GM19035 (cell line): ENCODE measurements around the gene GGCX.
"Not testable (repeated sequence)": the region's sequence is repeated elsewhere in the genome, so short reads cannot be mapped to it uniquely, and the experiment has no call there.

Experiments used
- ATAC-seq: cut with Tn5 transposase; IDR thresholded peaks from one replicate; pipeline ENCODE4 v1.9.1; 2021; ENCODE audit not compliant: unreplicated experiment

The GGCX gene

GRCh38 chr2:85577063-85577385 is 15.7 kb upstream of the GGCX start:
- ATAC-seq = no peak

DNA sequence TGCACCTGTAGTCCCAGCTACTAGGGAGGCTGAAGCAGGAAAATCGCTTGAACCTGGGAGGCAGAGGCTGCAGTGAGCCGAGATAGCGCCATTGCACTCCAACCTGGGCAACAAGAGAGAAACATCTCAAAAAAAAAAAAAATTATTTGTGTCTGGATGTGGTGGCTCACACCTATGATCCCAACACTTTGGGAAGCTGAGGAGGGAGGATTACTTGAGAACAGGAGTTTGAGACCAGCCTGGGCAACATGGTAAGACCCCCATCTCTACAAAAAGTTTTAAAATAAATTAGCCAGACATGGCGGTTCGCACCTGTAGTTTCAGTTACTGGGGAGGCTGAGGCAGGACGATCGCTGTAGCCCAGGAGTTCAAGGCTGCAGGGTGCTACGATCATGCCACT is 14.4 kb upstream of the GGCX start:
- no peak for ATAC-seq

DNA sequence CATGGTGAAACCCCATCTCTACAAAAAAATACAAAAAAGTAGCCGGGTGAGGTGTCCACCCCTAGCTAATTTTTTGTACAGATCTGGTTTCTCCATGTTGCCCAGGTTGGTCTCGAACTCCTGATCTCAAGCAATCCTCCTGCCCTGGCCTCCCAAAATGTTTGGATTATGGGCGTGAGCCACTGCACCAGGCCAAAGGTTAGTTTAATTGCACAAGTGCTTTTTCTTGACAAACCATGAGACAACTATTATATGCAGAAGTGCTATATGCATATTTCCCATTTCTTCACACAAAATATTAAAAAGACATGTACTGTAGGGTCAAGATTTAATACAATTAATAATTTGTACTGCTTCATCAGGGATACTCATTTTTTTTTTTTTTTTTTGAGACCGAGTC is 5.0 kb upstream of the GGCX start:
- ATAC-seq = no peak

DNA sequence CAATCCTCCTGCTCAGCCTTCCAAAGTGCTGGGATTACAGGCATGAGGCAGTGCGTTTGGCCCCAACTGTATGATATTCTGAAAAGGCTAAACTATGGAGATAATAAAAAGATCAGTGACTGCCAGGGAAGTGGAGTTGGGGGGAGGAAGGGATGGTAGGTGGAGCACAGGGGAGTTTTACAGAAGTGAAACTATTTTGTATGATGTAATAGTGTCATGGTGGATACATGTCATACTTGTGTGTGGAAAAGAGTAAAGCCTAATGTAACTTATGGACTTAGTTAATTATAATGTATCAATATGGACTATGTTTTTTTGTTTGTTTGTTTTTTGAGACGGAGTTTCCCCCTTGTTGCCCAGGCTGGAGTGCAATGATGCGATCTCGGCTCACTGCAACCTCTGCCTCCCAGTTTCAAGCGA is 2.9 kb upstream of the GGCX start:
- ATAC-seq = no peak

DNA sequence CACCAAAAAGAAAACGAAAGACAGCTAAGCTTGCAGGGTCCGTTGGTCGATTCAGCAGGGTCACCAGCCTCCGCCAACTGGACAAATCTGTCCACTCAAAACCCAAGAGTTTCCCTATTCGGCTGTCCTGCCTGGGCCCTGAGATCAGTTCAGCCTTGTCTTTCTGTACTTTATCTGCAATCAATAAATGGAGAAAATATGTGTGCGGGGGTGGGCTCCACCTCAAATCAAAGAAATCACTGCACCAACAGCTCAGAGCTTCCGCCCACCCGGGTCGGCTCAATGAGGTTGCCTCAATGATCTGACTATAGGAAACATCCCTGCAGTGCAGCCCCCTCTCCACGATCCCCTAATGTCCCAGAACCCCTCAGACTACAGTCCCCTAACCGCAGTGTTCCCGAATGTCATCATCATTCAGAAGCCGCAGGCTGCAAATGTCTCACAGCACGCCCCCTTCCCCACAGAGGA is 447 bp downstream of the GGCX start:
- ATAC-seq = peak; percentile 25

- not testable (repeated sequence) for ATAC-seq
These were observed 928 bp downstream of the GGCX start for GRCh38 chr2:85560403-85560726.

DNA sequence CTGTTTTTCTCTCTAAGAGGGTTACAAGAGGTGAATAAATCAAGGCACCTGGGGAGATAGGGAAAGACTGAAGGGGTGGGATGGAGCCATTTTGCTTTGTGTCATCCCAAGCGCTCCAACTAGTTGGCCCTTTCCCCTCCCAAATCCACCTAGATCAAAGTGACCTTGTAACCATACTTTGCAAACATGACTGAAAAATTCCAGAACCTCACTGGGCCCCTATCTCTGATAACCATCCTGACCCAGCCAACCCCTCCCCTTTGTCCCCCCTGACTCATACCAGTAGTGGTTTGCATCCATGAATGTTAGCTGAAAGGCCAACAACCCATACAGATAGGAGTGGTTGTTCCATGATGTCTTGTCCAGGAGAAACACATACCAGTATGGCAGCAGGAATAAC is 3.1 kb downstream of the GGCX start:
- ATAC-seq = no peak

DNA sequence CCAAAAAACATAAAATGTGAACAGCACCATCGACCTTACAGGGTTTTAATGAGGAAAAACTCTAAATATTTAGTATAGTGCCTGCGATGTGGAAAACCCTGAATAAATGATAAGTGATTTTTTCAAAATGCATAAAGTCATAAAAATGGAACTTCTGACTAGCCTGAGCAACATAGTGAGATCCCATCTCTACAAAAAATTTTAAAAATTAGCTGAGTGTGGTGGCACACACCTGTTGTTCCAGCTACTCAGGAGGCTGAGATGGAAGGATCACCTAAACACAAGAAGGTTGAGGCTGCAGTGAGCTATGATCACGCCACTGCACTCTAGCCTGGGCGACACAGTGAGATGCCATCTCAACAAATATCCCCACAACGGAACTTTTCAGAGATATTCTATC is 4.2 kb downstream of the GGCX start:
- no peak for ATAC-seq

- no peak for ATAC-seq
These were observed 6.2 kb downstream of the GGCX start for GRCh38 chr2:85554980-85555612.

DNA sequence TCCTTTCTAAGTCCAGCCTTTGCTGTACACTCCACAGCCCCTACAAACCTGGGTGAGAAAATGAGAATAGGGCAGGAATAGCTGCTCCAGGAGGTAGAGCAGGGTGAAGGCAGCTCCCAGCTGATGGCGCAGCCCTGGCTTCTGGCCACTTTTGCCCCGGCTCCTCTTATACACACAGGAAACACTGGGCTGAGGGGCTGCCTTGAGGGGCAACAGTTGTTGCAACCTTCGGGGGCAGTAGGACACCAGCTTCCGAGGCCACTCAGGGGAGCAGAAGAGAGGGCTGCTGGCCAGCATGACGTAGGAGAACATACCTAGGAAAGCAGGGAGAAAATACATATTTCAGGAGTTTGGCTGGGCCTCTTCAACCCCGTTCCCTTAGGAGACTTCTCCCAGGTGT is 8.1 kb downstream of the GGCX start:
- no peak for ATAC-seq

GRCh38 chr2:85551698-85552678 is 9.3 kb downstream of the GGCX start:
- peak; percentile 78 for ATAC-seq

DNA sequence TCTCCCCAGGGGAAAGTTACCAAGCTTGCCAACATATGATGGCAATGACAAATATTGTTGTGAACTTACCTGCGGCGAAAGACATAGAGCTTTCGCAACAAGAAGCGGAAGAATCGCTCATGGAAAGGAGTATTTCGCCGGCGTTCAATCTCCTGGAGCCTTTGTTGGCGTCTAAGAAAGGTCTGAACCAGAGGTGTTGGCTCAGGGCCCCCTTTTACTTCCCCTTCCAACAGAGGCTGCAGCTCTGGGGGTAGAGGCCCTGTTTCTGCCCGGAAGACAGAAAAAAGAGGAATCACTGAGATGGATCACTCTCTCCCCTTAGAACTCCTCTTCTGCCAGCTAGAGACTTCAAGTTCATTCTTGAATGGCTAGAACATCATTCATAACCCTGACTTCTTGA is 10.8 kb downstream of the GGCX start:
- ATAC-seq = no peak

DNA sequence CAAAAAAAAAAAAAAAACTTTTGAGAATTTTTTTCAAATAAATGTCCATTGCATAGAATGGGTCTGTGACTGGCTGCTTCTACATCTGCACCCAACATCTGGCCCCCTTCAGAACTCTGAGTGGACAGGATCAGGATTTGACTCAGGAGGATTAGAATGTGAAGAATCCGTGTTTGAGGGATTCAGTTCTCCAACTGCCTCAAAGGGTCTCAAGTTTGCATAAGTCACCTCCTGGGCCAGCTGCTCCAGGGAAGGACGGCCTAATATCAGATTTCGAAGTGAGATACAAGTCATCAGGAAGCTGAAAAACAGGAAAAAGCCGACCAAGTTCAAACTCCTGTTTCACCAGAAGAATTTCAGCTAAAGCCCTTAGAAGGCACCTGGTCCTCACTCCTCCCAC is 11.5 kb downstream of the GGCX start:
- ATAC-seq = no peak

- ATAC-seq = no peak
These were observed 12.2 kb downstream of the GGCX start for GRCh38 chr2:85549095-85549494.

GRCh38 chr2:85548608-85548900 is 12.7 kb downstream of the GGCX start:
- no peak for ATAC-seq

- ATAC-seq = no peak
These were observed 13.3 kb downstream of the GGCX start for GRCh38 chr2:85547859-85548607.

DNA sequence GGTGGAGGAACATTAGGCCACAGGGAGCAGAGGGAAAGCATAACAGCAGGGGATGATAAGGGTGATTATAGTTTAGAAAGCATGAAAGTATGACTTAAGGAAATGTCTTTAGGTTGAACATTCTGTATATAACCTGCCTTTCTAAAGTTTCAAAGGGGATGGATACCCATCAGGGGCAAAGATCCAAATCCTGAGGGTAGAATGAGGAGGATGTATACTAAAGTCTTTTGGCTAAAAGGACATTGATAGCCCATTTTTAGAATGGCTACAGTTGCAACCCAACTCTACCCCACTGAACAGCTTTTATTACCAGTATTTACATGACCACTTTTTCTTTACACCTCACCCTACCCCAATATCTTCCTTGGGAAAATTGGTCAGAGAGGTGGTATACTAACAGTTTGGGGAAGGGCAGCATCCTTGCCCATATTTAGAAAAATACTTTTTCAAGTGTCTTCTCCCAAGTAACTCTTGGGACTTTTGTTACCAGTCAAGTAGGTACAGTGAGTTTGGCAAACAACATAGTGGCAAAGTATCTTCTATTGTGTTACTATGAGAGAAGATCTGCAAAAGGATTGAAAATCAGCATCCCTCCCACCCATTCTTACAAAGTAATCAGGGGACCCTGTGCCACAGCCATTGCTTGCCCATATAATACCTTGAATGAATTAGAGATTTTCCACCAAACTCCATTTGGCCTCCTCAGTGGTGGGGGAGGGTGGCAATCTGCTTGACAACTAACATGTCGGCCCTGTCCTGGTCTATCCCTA is 14.0 kb downstream of the GGCX start:
- no peak for ATAC-seq

- no peak for ATAC-seq
These were observed 15.5 kb downstream of the GGCX start for GRCh38 chr2:85545780-85546240.

GRCh38 chr2:85544915-85545779 is 16.1 kb downstream of the GGCX start:
- ATAC-seq = not testable (repeated sequence)

DNA sequence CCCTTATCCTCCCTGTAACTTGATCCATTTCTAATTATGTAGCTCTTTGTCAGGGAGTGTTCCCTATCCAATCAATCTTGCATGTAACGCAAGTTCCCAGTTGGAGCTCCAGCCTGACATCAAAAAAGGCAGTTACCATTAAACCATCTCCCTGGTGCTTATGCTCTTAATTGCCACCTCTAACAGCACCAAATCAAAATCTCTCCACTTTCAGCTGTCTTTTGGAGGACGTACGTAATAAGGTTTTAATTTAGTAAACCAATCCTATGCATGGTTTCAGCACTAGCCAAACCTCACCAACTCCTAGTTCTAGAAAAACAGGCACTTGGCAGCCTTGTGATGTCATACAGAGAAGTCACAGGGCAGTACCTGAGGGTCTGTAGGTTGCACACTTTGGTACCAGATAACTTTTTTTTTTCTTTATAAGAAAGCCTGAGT is 17.0 kb downstream of the GGCX start:
- not testable (repeated sequence) for ATAC-seq
